ENCODE data around the gene DCAF12. TPM values are rescaled to one million over a fixed set of nuclear protein-coding genes. Genes with fewer than 3 reads are reported as not detected.
A peak's percentile ranks its signal among the peaks of the same experiment; 100 is the strongest.

The DCAF12 gene
- total and polyA plus RNA-seq, 2 of the 13 experiments (the other 11 are each of a cell fraction or from before 2014, with no cell fraction given): 26.8 to 37.4 TPM

DNA sequence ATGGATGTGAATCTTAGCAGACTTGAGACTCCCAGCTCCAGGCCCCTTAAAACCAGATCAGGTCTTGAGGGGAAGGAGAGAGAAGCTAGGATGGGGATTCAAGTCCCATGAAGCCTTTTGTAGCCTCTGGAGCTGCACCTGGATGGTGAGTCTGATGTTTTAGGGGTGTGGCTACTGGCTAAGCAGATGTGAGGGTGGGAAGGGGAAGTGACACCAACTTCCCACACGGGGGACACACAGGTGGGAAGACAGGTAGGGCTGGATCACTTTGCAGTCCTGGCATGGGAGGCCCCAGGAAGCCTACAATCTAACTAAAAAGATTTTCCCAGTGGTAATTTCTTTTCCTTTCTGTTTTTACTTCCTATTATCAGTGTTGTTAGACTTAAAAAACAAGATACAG lies 39.1 kb downstream of the DCAF12 start:
- in situ Hi-C loops (cut with HindIII; ENCODE audit: extremely low pct_ligation_motif_present, low pct_unique_long_range_greater_than_20kb): no loop called here
- H3K9me3 ChIP-seq (ENCODE audit: low read length): no peaks in the 10 kb centered on the region
- H3K9ac ChIP-seq (ENCODE audit: insufficient read depth, low read depth, low read length): no peak overlapping the region
- no peak overlapping the region for H3K4me2 ChIP-seq (ENCODE audit: low read depth, low read length)
- ATAC-seq (no peak), FAIRE-seq (no peak), DNase-seq (ENCODE audit: low spot score) (no peak)
- H2AFZ ChIP-seq (ENCODE audit: low read length): no peak overlapping the region
- H3K36me3 ChIP-seq (replicated peaks in 1 of 2; ENCODE audit: control insufficient read depth in 1 of 2, insufficient read depth in 2 of 2, low read length in 2 of 2): peaks cover 26 to 53% of the 10 kb centered on the region in 2 experiments
- intact Hi-C loops (cut with micrococcal nuclease; ENCODE audit: unreplicated experiment): no loop called here
- no peaks in the 10 kb centered on the region for H4K20me1 ChIP-seq (ENCODE audit: insufficient read depth, low read length)
- H3K27me3 ChIP-seq (ENCODE audit: control insufficient read depth in 1 of 2, insufficient read depth in 2 of 2, low read length in 2 of 2): no peaks in the 10 kb centered on the region
- CTCF ChIA-PET (ENCODE audit: low intra/inter-chr PET ratio, low total read pairs): no interaction called here
- H3K4me1 ChIP-seq (ENCODE audit: insufficient read depth, low read length): no peaks in the 10 kb centered on the region
- POLR2A ChIA-PET: interaction anchor here (1.3 kb wide), 1 partner anchor 14 kb away, joined by 4 read pairs; no protein-coding TSS in a partner anchor
- no peak overlapping the region for H3K4me3 ChIP-seq (replicated peaks in 1 of 3; ENCODE audit: insufficient read depth in 1 of 3, low read depth in 2 of 3, low read length in 3 of 3)
- H3K79me2 ChIP-seq (ENCODE audit: insufficient read depth, low read length): no peaks in the 10 kb centered on the region
- whole genome bisulfite sequencing (ENCODE audit: low lambda C conversion rate): 56% methylated on average over 1 of the region's 1 CpG
- BruUV-seq (replicated peaks): TSS peak; percentile 52
- H3K27ac ChIP-seq (ENCODE audit: extremely low read length, insufficient read depth, low read length): no peak overlapping the region
- no peak for TF ChIP-seq TEAD2 (CRISPR knock-in tag; IDR thresholded peaks at IDR 0.05)
- no peak for TF ChIP-seq SNAPC2 (CRISPR knock-in tag; IDR thresholded peaks at IDR 0.05)
- TF ChIP-seq HMGA1 (CRISPR knock-in tag; conservative IDR thresholded peaks at IDR 0.05): no peak
- no peak for TF ChIP-seq NFE2 (CRISPR knock-in tag; IDR thresholded peaks at IDR 0.05)
- TF ChIP-seq CEBPG (CRISPR knock-in tag; IDR thresholded peaks at IDR 0.05): no peak
- no peak for TF ChIP-seq ZNF737 (CRISPR knock-in tag; IDR thresholded peaks at IDR 0.05; ENCODE audit: borderline replicate concordance)
- TF ChIP-seq NCOA1 (CRISPR knock-in tag; IDR thresholded peaks at IDR 0.05): no peak
- no peak for TF ChIP-seq MED1 (CRISPR knock-in tag; IDR thresholded peaks at IDR 0.05)
- TF ChIP-seq ZNF674 (CRISPR knock-in tag; IDR thresholded peaks at IDR 0.05; ENCODE audit: low read depth): no peak
- TF ChIP-seq JUND (CRISPR knock-in tag; IDR thresholded peaks at IDR 0.05): no peak
- TF ChIP-seq PPARG (CRISPR knock-in tag; conservative IDR thresholded peaks at IDR 0.05): no peak
- no peak for TF ChIP-seq BHLHE40 (IDR thresholded peaks at IDR 0.05; ENCODE audit: low read length)
- no peak for TF ChIP-seq KDM5B (CRISPR knock-in tag; IDR thresholded peaks at IDR 0.05; ENCODE audit: borderline replicate concordance)
- TF ChIP-seq ZNF598 (CRISPR knock-in tag; IDR thresholded peaks at IDR 0.05; ENCODE audit: borderline replicate concordance): no peak
